ENCODE data around the gene ZNF467.

The ZNF467 gene

GRCh38 chr7:149768931-149769330 is 4.5 kb downstream of the ZNF467 start:
- no peak for DNase-seq

- DNase-seq = no peak
These were observed 6.3 kb downstream of the ZNF467 start for GRCh38 chr7:149767068-149767467.

- no peak for DNase-seq
These were observed 7.2 kb downstream of the ZNF467 start for GRCh38 chr7:149766135-149766675.

- DNase-seq = no peak
These were observed 7.8 kb downstream of the ZNF467 start for GRCh38 chr7:149765399-149766121.

- DNase-seq = no peak
These were observed 8.6 kb downstream of the ZNF467 start for GRCh38 chr7:149764481-149765398.

- no peak for DNase-seq
These were observed 9.7 kb downstream of the ZNF467 start for GRCh38 chr7:149763563-149764240.

- no peak for DNase-seq
These were observed 10.8 kb downstream of the ZNF467 start for GRCh38 chr7:149762610-149763009.

GRCh38 chr7:149762089-149762488 is 11.3 kb downstream of the ZNF467 start:
- no peak for DNase-seq

GRCh38 chr7:149761307-149761706 is 12.1 kb downstream of the ZNF467 start:
- DNase-seq = no peak

GRCh38 chr7:149760538-149760937 is 12.8 kb downstream of the ZNF467 start:
- DNase-seq = no peak

- no peak for DNase-seq
These were observed 14.1 kb downstream of the ZNF467 start for GRCh38 chr7:149759093-149759860.

- peak; percentile 63 for DNase-seq
These were observed 19.8 kb downstream of the ZNF467 start for GRCh38 chr7:149753375-149754233.

- no peak for DNase-seq
These were observed 20.7 kb downstream of the ZNF467 start for GRCh38 chr7:149752646-149753045.

- no peak for DNase-seq
These were observed 22.2 kb downstream of the ZNF467 start for GRCh38 chr7:149751043-149751775.

GRCh38 chr7:149750122-149750845 is 23.1 kb downstream of the ZNF467 start:
- no peak for DNase-seq

- DNase-seq = no peak
These were observed 25.1 kb downstream of the ZNF467 start for GRCh38 chr7:149748076-149748874.

- no peak for DNase-seq
These were observed 29.7 kb downstream of the ZNF467 start for GRCh38 chr7:149743476-149744255.

GRCh38 chr7:149742075-149742701 is 31.2 kb downstream of the ZNF467 start:
- peak; percentile 87 for DNase-seq
